GM23338 (cell line): ENCODE results near the gene MBD5. TPM values are rescaled to one million over a fixed set of nuclear protein-coding genes. Genes with fewer than 3 reads are reported as not detected.
A peak's percentile ranks its signal among the peaks of the same experiment; 100 is the strongest.

ENCODE experiments used
- ATAC-seq: fragments of 200-7000 bp; cut with Tn5 transposase; 3 replicates; pipeline ENCODE4 v1.9.1; 2020
- DNase-seq: peaks from one replicate; pipeline ENCODE4 v3.0.0-alpha.2; 2015; ENCODE audit warnings: low spot score
- H2AFZ ChIP-seq: fragments of 200-600 bp; sonication (generic); 2 replicates; pipeline ENCODE4 v1.8.0; 2016; ENCODE audit warnings: antibody characterized with exemption, mild to moderate bottlenecking, moderate library complexity
- H3F3A ChIP-seq: fragments of 200-600 bp; sonication (generic); replicated peaks from 2 replicates; pipeline ENCODE4 v1.8.0; 2017; ENCODE audit warnings: antibody characterized with exemption, mixed run types, low read depth
- H3K27ac ChIP-seq: fragments of 200-600 bp; sonication (generic); 2 replicates; pipeline ENCODE4 v1.6.1; 2016; ENCODE audit warnings: low read depth
- H3K27me3 ChIP-seq: fragments of 200-600 bp; sonication (generic); 2 replicates; pipeline ENCODE4 v1.8.0; 2016; ENCODE audit warnings: mild to moderate bottlenecking, mixed run types, moderate library complexity; ENCODE audit not compliant: insufficient read depth
- H3K36me3 ChIP-seq: fragments of 200-600 bp; sonication (generic); 2 replicates; pipeline ENCODE4 v1.8.0; 2016; ENCODE audit warnings: mild to moderate bottlenecking; ENCODE audit not compliant: insufficient read depth
- H3K4me1 ChIP-seq: fragments of 200-600 bp; sonication (generic); 2 replicates; pipeline ENCODE4 v1.8.0; 2016; ENCODE audit warnings: mild to moderate bottlenecking, moderate library complexity; ENCODE audit not compliant: insufficient read depth
- H3K4me2 ChIP-seq: fragments of 200-600 bp; sonication (generic); 2 replicates; pipeline ENCODE4 v1.7.1; 2017; ENCODE audit warnings: mixed run types
- H3K4me3 ChIP-seq: fragments of 200-600 bp; sonication (generic); 2 replicates; pipeline ENCODE4 v1.6.1; 2016; ENCODE audit warnings: mixed run types
- H3K79me2 ChIP-seq: fragments of 200-600 bp; sonication (generic); replicated peaks from 2 replicates; pipeline ENCODE4 v1.8.0; 2017; ENCODE audit warnings: mild to moderate bottlenecking; ENCODE audit not compliant: insufficient read depth
- H3K9me2 ChIP-seq: fragments of 200-600 bp; sonication (generic); 2 replicates; pipeline ENCODE4 v1.8.0; 2017; ENCODE audit not compliant: insufficient read depth
- H4K20me1 ChIP-seq: fragments of 200-600 bp; sonication (generic); replicated peaks from 2 replicates; pipeline ENCODE4 v1.8.0; 2017; ENCODE audit warnings: mild to moderate bottlenecking; ENCODE audit not compliant: insufficient read depth
- H3K27ac Mint-ChIP-seq: 2 replicates; pipeline ENCODE4 v1.8.0; 2020; ENCODE audit warnings: inconsistent platforms, mild to moderate bottlenecking, moderate library complexity, mixed read lengths
- H3K27me3 Mint-ChIP-seq: 3 replicates; pipeline ENCODE4 v1.8.0; 2022; ENCODE audit warnings: low read depth, mild to moderate bottlenecking, moderate library complexity, mixed read lengths, inconsistent platforms; ENCODE audit not compliant: insufficient read depth, poor library complexity
- H3K36me3 Mint-ChIP-seq: 3 replicates; pipeline ENCODE4 v1.8.0; 2021; ENCODE audit warnings: low read depth, mild to moderate bottlenecking, inconsistent platforms, moderate library complexity, mixed read lengths
- H3K4me1 Mint-ChIP-seq: 3 replicates; pipeline ENCODE4 v1.8.0; 2020; ENCODE audit warnings: mild to moderate bottlenecking, inconsistent platforms, mixed read lengths
- H3K4me3 Mint-ChIP-seq: 3 replicates; pipeline ENCODE4 v1.8.0; 2021; ENCODE audit warnings: moderate library complexity, mild to moderate bottlenecking, inconsistent platforms, mixed read lengths
- H3K9me3 Mint-ChIP-seq: 3 replicates; pipeline ENCODE4 v1.8.0; 2020; ENCODE audit warnings: moderate library complexity, mild to moderate bottlenecking, inconsistent platforms, mixed read lengths
- CREB1 ChIP-seq: fragments of 250-450 bp; sonication (Bioruptor Pico); IDR thresholded peaks from 2 replicates; pipeline ENCODE4 v1.5.0; 2020; ENCODE audit warnings: low read depth, mild to moderate bottlenecking, moderate library complexity
- CTCF ChIP-seq, 2 experiments: fragments of 200-600 bp in 1 of 2; sonication (generic) in 1 of 2; conservative IDR thresholded peaks; 2 replicates each; pipeline versions ENCODE4 v1.5.1 to v1.6.1; 2016 to 2017; ENCODE audit warnings: antibody characterized with exemption in 2 of 2, low read depth in 2 of 2, mild to moderate bottlenecking in 2 of 2, moderate library complexity in 1 of 2
- EZH2 ChIP-seq: fragments of 200-600 bp; sonication (generic); IDR thresholded peaks from one replicate; pipeline ENCODE4 v1.8.0; 2017; ENCODE audit warnings: antibody characterized with exemption, mild to moderate bottlenecking, low read depth; ENCODE audit not compliant: unreplicated experiment
- EZH2phosphoT487 ChIP-seq: fragments of 200-600 bp; sonication (generic); IDR thresholded peaks from one replicate; pipeline ENCODE4 v1.8.1; 2018; ENCODE audit warnings: antibody characterized with exemption; ENCODE audit not compliant: unreplicated experiment
- NANOG ChIP-seq: IDR thresholded peaks from 2 replicates; pipeline ENCODE4 v1.6.1; 2016; ENCODE audit warnings: antibody characterized with exemption, borderline replicate concordance
- POLR2AphosphoS5 ChIP-seq: IDR thresholded peaks from 2 replicates; pipeline ENCODE4 v1.6.1; 2016; ENCODE audit warnings: antibody characterized with exemption, low read depth
- REST ChIP-seq: IDR thresholded peaks from one replicate; pipeline ENCODE4 v1.6.1; 2018; ENCODE audit warnings: antibody characterized with exemption; ENCODE audit not compliant: unreplicated experiment
- STAT1 ChIP-seq: IDR thresholded peaks from one replicate; pipeline ENCODE4 v1.6.1; 2016; ENCODE audit warnings: antibody characterized with exemption; ENCODE audit not compliant: unreplicated experiment
- ZNF114 ChIP-seq: fragments of 250-450 bp; sonication (Bioruptor Pico); IDR thresholded peaks from 2 replicates; pipeline ENCODE4 v1.5.0; 2020; ENCODE audit warnings: mild to moderate bottlenecking, moderate library complexity
- ZNF331 ChIP-seq: fragments of 250-450 bp; sonication (Bioruptor Pico); IDR thresholded peaks from 2 replicates; pipeline ENCODE4 v1.5.0; 2020; ENCODE audit warnings: low read depth, mild to moderate bottlenecking, moderate library complexity
- ZNF462 ChIP-seq: fragments of 250-450 bp; sonication (Bioruptor Pico); IDR thresholded peaks from 2 replicates; pipeline ENCODE4 v1.5.0; 2020; ENCODE audit warnings: mild to moderate bottlenecking, moderate library complexity
- polyA plus RNA-seq: library from polyadenylated mRNA; unstranded; fragments of >200 nt; fragmentation: Nextera tagmentation; extraction: Ambion mirVana; gene quantifications from 2 replicates; pipeline ENCODE4 v1.2.1, GENCODE V29; 2016
- total RNA-seq: library from RNA; depleted of rRNA; stranded (reverse); fragments of >200 nt; shearing (Covaris generic); gene quantifications from 2 replicates; pipeline ENCODE4 v1.2.3, GENCODE V29; 2014

Gene MBD5
- total and polyA plus RNA-seq, 2 experiments from 2014 or later = 16.2 to 23.1 TPM

- TF ChIP-seq ZNF462 (CRISPR knock-in tag) = no peak
- no peak for TF ChIP-seq ZNF114 (CRISPR knock-in tag)
- TF ChIP-seq EZH2phosphoT487 = no peak
- peak; percentile 97 for TF ChIP-seq POLR2AphosphoS5
Measured at GRCh38 chr2:148020111-148021058, 506 bp upstream of the MBD5 start, which contains the start of gene ORC4 (continued).

- H2AFZ ChIP-seq = no peak overlapping the region
- Mint-ChIP-seq H3K27me3 (peaks cover 4% of the 10 kb centered on the region), H3K36me3 (peaks cover under 1% of the 10 kb centered on the region; the same call in 1 of the 3 replicates), H3K9me3 (no peaks in the 10 kb centered on the region), H3K27ac (peak overlapping the region; percentile 97), H3K4me3 (peak overlapping the region; percentile 99), H3K4me1 (peaks cover 15% of the 10 kb centered on the region)
- H3K4me3 ChIP-seq = peak overlapping the region; percentile 86
- peaks cover 26% of the 10 kb centered on the region for H3K4me1 ChIP-seq
- no peak overlapping the region for H3K27ac ChIP-seq
- peak overlapping the region; percentile 81 for H3K4me2 ChIP-seq
- no peak for ATAC-seq
- H3K36me3 ChIP-seq = no peaks in the 10 kb centered on the region
- peaks cover 89% of the 10 kb centered on the region for H3K79me2 ChIP-seq
- peaks cover 6% of the 10 kb centered on the region; the same call in 1 of the 2 replicates for H4K20me1 ChIP-seq
- H3F3A ChIP-seq = no peaks in the 10 kb centered on the region; the same call in 1 of the 2 replicates
- H3K27me3 ChIP-seq = no peaks in the 10 kb centered on the region
- no peaks in the 10 kb centered on the region for H3K9me2 ChIP-seq
- peak; percentile 21 for DNase-seq
- no peak for TF ChIP-seq EZH2
- no peak for TF ChIP-seq POLR2AphosphoS5
- TF ChIP-seq CTCF (conservative IDR thresholded peaks at IDR 0.05; ENCODE audit: low read depth in 2 of 2) = no peak
- TF ChIP-seq NANOG = no peak
- TF ChIP-seq ZNF114 (CRISPR knock-in tag) = no peak
- TF ChIP-seq REST = no peak
- no peak for TF ChIP-seq ZNF331
- TF ChIP-seq STAT1 = no peak
- TF ChIP-seq CREB1 (CRISPR knock-in tag) = no peak
Measured at GRCh38 chr2:148021886-148022285, 995 bp downstream of the MBD5 start.
